ENCODE data around the gene PTGFRN.
A peak's percentile ranks its signal among the peaks of the same experiment; 100 is the strongest.

The PTGFRN gene

GRCh38 chr1:116889380-116889779, 20.3 kb upstream of the PTGFRN start:
- DNase-seq (ENCODE audit: low read depth) = no peak

- no peak for DNase-seq (ENCODE audit: low read depth)
Observed at GRCh38 chr1:116891396-116892079, 18.2 kb upstream of the PTGFRN start.

GRCh38 chr1:116895073-116895472, 14.6 kb upstream of the PTGFRN start:
- no peak for DNase-seq (ENCODE audit: low read depth)

GRCh38 chr1:116899529-116899928, 10.2 kb upstream of the PTGFRN start:
- DNase-seq (ENCODE audit: low read depth) = no peak

- DNase-seq (ENCODE audit: low read depth) = no peak
Observed at GRCh38 chr1:116900471-116901365, 9.0 kb upstream of the PTGFRN start.

GRCh38 chr1:116902027-116902426, 7.7 kb upstream of the PTGFRN start:
- DNase-seq (ENCODE audit: low read depth) = no peak

- DNase-seq (ENCODE audit: low read depth) = no peak
Observed at GRCh38 chr1:116902723-116903383, 6.9 kb upstream of the PTGFRN start.

GRCh38 chr1:116904791-116905320, 4.9 kb upstream of the PTGFRN start:
- no peak for DNase-seq (ENCODE audit: low read depth)

GRCh38 chr1:116906812-116907211, 2.9 kb upstream of the PTGFRN start:
- no peak for DNase-seq (ENCODE audit: low read depth)

GRCh38 chr1:116907351-116907750, 2.4 kb upstream of the PTGFRN start:
- DNase-seq (ENCODE audit: low read depth) = no peak

- no peak for DNase-seq (ENCODE audit: low read depth)
Observed at GRCh38 chr1:116908266-116908665, 1.4 kb upstream of the PTGFRN start.

- no peak for DNase-seq (ENCODE audit: low read depth)
Observed at GRCh38 chr1:116908820-116909511, 750 bp upstream of the PTGFRN start.

GRCh38 chr1:116910379-116911187, 867 bp downstream of the PTGFRN start:
- peak; percentile 19 for DNase-seq (ENCODE audit: low read depth)

GRCh38 chr1:116911188-116911553, 1.5 kb downstream of the PTGFRN start:
- DNase-seq (ENCODE audit: low read depth) = no peak

- no peak for DNase-seq (ENCODE audit: low read depth)
Observed at GRCh38 chr1:116911779-116912469, 2.2 kb downstream of the PTGFRN start.

GRCh38 chr1:116912846-116913245, 3.1 kb downstream of the PTGFRN start:
- no peak for DNase-seq (ENCODE audit: low read depth)

- no peak for DNase-seq (ENCODE audit: low read depth)
Observed at GRCh38 chr1:116913941-116914340, 4.2 kb downstream of the PTGFRN start.

- no peak for DNase-seq (ENCODE audit: low read depth)
Observed at GRCh38 chr1:116914667-116915066, 5.0 kb downstream of the PTGFRN start.

- no peak for DNase-seq (ENCODE audit: low read depth)
Observed at GRCh38 chr1:116915086-116915661, 5.5 kb downstream of the PTGFRN start.

GRCh38 chr1:116916002-116916401, 6.3 kb downstream of the PTGFRN start:
- DNase-seq (ENCODE audit: low read depth) = no peak

Data from activated T-helper 1 cell treated with Interleukin-2 at 50 U/mL for 16 hours (primary cell).